ENCODE measurements around the gene ATP1B4.

DNA sequence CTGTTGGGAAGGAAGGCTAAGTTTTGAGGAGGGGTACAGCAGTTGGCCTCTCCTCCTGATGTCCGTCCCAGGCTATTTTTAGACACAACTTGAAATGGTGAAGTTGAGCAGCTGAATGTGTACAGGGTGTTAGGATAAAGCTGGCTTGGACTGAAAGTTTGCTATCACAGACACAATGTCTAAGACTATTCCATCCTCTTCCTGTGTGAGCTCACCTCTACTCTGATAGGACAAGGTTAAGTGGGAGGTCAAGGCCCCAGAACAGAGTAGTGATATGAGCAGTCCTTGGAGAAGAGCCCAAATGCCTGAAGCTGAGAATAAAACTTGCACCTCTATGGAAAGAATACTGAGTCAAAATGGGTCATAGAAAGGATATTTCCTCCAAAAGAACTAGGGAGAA, 4.1 kb downstream of the ATP1B4 start:
- TF ChIP-seq, protein P1, sequence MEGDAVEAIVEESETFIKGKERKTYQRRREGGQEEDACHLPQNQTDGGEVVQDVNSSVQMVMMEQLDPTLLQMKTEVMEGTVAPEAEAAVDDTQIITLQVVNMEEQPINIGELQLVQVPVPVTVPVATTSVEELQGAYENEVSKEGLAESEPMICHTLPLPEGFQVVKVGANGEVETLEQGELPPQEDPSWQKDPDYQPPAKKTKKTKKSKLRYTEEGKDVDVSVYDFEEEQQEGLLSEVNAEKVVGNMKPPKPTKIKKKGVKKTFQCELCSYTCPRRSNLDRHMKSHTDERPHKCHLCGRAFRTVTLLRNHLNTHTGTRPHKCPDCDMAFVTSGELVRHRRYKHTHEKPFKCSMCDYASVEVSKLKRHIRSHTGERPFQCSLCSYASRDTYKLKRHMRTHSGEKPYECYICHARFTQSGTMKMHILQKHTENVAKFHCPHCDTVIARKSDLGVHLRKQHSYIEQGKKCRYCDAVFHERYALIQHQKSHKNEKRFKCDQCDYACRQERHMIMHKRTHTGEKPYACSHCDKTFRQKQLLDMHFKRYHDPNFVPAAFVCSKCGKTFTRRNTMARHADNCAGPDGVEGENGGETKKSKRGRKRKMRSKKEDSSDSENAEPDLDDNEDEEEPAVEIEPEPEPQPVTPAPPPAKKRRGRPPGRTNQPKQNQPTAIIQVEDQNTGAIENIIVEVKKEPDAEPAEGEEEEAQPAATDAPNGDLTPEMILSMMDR (IDR thresholded peaks at IDR 0.05), result no peak
- no peak for TF ChIP-seq POLR2A (IDR thresholded peaks at IDR 0.05)
